ENCODE results near the gene BTG3. TPM values are rescaled to one million over a fixed set of nuclear protein-coding genes. Genes with fewer than 3 reads are reported as not detected.

The BTG3 gene
- total RNA-seq, 6 experiments from 2014 or later = 22.3 to 37.4 (median 35.1) TPM

DNA sequence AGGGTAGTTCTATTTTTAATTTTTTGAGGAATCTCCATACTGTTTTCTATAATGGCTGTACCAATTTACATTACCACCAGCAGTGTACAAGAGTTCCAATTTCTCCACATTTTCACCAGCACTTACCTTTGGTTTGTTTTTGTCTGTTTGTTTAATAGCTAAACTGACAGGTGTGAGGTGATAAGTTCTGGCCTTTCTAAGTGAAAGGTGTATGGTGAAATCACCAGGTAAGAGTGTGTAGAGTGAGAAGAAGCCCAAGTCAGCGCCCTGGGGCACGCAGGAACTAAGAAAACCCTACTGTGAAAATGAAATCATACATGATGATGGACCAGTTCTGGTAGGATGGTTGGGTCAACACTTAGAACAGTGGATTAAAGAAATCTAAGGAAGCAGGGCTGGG, 34.5 kb downstream of the BTG3 start:
- H3K27me3 Mint-ChIP-seq (ENCODE audit: insufficient read depth) = peaks cover 9% of the 10 kb centered on the region; the same call in 1 of the 2 replicates
- H3K4me1 Mint-ChIP-seq (ENCODE audit: low read depth) = no peaks in the 10 kb centered on the region
- no peaks in the 10 kb centered on the region for H3K9me3 Mint-ChIP-seq
- H3K27ac Mint-ChIP-seq = no peak overlapping the region
- H3K36me3 Mint-ChIP-seq (ENCODE audit: low read depth) = no peaks in the 10 kb centered on the region
- no peak for DNase-seq
- H3K4me3 Mint-ChIP-seq = no peak overlapping the region
- TF ChIP-seq, protein P1, sequence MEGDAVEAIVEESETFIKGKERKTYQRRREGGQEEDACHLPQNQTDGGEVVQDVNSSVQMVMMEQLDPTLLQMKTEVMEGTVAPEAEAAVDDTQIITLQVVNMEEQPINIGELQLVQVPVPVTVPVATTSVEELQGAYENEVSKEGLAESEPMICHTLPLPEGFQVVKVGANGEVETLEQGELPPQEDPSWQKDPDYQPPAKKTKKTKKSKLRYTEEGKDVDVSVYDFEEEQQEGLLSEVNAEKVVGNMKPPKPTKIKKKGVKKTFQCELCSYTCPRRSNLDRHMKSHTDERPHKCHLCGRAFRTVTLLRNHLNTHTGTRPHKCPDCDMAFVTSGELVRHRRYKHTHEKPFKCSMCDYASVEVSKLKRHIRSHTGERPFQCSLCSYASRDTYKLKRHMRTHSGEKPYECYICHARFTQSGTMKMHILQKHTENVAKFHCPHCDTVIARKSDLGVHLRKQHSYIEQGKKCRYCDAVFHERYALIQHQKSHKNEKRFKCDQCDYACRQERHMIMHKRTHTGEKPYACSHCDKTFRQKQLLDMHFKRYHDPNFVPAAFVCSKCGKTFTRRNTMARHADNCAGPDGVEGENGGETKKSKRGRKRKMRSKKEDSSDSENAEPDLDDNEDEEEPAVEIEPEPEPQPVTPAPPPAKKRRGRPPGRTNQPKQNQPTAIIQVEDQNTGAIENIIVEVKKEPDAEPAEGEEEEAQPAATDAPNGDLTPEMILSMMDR (IDR thresholded peaks at IDR 0.05) = no peak

DNA sequence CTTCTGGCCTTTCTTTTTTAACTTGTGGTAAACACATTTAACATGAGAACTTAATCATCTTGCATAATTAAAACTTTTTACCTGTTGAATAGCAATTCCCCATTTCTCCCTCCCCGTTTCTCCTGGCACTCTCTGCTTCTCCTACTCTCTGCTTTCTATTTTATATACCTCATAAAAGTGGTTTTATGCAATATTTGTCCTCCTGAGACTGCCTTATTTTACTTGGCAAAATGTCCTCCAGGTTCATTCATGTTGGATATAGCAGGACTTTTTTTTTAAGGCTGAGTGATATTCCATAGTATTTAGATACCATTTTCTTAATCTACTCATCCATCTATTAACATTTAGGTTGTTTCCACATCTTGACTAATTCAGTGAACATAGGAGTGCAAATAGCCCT, 35.0 kb downstream of the BTG3 start:
- H3K4me3 Mint-ChIP-seq = no peak overlapping the region
- H3K27me3 Mint-ChIP-seq (ENCODE audit: insufficient read depth) = peaks cover 14% of the 10 kb centered on the region; the same call in 1 of the 2 replicates
- no peaks in the 10 kb centered on the region for H3K4me1 Mint-ChIP-seq (ENCODE audit: low read depth)
- no peaks in the 10 kb centered on the region for H3K9me3 Mint-ChIP-seq
- DNase-seq = no peak
- no peak overlapping the region for H3K27ac Mint-ChIP-seq
- TF ChIP-seq, protein P1 (IDR thresholded peaks at IDR 0.05) = no peak
- H3K36me3 Mint-ChIP-seq (ENCODE audit: low read depth) = no peaks in the 10 kb centered on the region

DNA sequence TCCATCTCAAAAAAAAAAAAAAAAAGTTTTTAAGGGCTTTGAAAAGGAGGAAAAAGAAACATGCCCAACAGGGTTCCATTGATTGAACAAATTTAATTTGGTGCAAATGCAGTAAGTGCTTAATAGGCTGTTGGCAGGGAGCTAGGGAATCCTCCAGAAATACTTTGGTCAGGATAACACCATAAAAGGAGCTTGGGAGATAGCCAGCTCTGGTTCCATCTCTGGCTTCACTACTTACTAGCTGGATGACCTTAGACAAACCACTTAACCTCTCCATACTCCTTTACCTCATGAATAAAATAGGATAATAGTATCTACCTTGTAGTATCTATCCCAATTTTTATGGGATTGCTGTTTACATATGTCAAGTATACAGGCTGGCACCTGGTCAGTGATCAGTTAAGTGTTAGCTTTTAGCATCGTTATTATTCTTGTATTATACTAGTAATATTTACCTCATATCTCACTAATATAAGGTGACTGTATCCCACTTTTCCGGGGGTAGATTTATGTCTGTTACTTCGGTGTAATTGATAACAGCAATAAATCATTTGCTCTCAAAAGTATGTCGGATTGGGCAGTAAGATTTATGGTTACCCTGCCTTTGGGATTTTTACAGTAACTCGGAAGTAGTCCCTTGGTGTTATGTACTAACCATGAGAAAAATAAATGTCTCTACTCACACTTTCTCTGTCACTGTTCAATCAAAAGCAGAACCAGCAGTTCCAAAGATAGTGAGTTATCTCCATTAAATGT, 36.4 kb downstream of the BTG3 start:
- Mint-ChIP-seq H3K27ac (no peak overlapping the region), H3K4me3 (no peak overlapping the region), H3K36me3 (ENCODE audit: low read depth) (no peaks in the 10 kb centered on the region), H3K27me3 (ENCODE audit: insufficient read depth) (peaks cover 14% of the 10 kb centered on the region; the same call in 1 of the 2 replicates), H3K4me1 (ENCODE audit: low read depth) (no peaks in the 10 kb centered on the region), H3K9me3 (no peaks in the 10 kb centered on the region)
- no peak for DNase-seq
- TF ChIP-seq, protein P1 (IDR thresholded peaks at IDR 0.05) = no peak

DNA sequence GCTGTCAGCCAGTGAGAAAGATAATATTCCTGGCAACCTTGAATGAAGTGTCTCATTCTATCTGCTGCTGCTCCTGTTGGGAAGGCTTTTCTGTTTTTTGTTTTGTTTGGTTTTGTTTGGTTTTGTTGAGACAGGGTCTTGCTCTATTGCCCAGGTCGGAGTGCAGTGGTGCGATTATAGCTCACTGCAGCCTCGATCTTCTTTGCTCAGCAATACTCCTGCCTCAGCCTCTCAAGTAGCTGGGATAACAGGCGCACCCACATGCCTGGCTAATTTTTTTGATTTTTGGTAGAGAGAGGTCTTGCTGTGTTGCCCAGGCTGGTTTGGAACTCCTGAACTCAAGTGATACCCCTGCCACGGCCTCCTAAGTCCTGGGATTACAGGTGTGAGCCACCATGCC, 37.6 kb downstream of the BTG3 start:
- DNase-seq = no peak
- peaks cover 14% of the 10 kb centered on the region; the same call in 1 of the 2 replicates for H3K27me3 Mint-ChIP-seq (ENCODE audit: insufficient read depth)
- H3K4me3 Mint-ChIP-seq = no peak overlapping the region
- H3K9me3 Mint-ChIP-seq = no peaks in the 10 kb centered on the region
- no peaks in the 10 kb centered on the region for H3K4me1 Mint-ChIP-seq (ENCODE audit: low read depth)
- TF ChIP-seq, protein P1 (IDR thresholded peaks at IDR 0.05) = no peak
- H3K27ac Mint-ChIP-seq = no peak overlapping the region
- H3K36me3 Mint-ChIP-seq (ENCODE audit: low read depth) = no peaks in the 10 kb centered on the region

DNA sequence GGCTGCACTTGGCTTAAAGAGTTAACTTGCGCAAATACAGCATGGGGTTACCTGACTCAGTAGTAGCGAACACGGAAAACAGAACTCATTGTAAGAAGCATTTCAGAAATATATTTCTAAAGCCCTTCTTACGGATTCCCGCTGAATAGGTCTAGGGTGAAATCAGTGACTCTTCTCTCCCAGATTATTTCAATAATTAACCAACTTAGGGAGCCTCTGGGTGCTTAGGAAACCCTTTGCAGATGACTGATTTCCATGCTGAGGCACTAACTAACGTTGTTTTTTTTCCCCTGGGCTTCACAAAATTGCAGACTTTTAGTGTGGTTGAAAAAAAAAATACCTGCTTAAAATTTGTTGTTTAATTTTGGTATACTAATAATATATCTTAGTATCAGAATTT, 40.3 kb downstream of the BTG3 start:
- H3K36me3 Mint-ChIP-seq (ENCODE audit: low read depth) = no peaks in the 10 kb centered on the region
- DNase-seq = no peak
- no peak overlapping the region for H3K4me3 Mint-ChIP-seq
- peaks cover 13% of the 10 kb centered on the region; the same call in 1 of the 2 replicates for H3K27me3 Mint-ChIP-seq (ENCODE audit: insufficient read depth)
- H3K27ac Mint-ChIP-seq = no peak overlapping the region
- H3K9me3 Mint-ChIP-seq = no peaks in the 10 kb centered on the region
- no peaks in the 10 kb centered on the region for H3K4me1 Mint-ChIP-seq (ENCODE audit: low read depth)
- TF ChIP-seq, protein P1 (IDR thresholded peaks at IDR 0.05) = no peak

All from HFFc6 (cell line).